ENCODE measurements around the gene DCLRE1B. TPM values are rescaled to one million over a fixed set of nuclear protein-coding genes. Genes with fewer than 3 reads are reported as not detected.

The DCLRE1B gene
- total RNA-seq: 1 to 10 TPM; 1.4 to 3.3 (median 1.7) TPM

- Histone ChIP-seq H3K36me3 (peaks cover 0 to 38% of the 10 kb centered on the region in 2 donors), H3K4me3 (peak within 1 kb of the TSS; percentile 79 to 93 (median 84)), H3K27me3 (no peaks in the 10 kb centered on the region), H3K4me1 (peaks cover 20 to 22% of the 10 kb centered on the region in 2 donors), H3K9me3 (no peaks in the 10 kb centered on the region), H3K27ac (peak within 1 kb of the TSS; percentile 90 to 91 (median 90))
- ATAC-seq: peak; percentile 95 to 97
- intact Hi-C loops (cut with DNase I; ENCODE audit: low total_unique reads): loop anchor here (1.0 to 5.0 kb wide), 6 partner anchors 24 to 767 kb away; partner anchors contain the start of genes DENND2C, HIPK1, PHTF1 and RSBN1
- in situ Hi-C loops (cut with MboI; ENCODE audit: low sequenced_read_pairs in 4 of 4): loop anchor here (5.0 to 25.0 kb wide), 5 partner anchors 70 to 1293 kb away; partner anchors contain the start of genes CAPZA1 (in 1 of the 4), MAGI3 (in 1 of the 4), RSBN1 (in 1 of the 4) and ST7L (in 1 of the 4)
- peak; percentile 65 to 71 for TF ChIP-seq POLR2A (IDR thresholded peaks at IDR 0.05)
- peak; percentile 50 to 83 (median 78) for TF ChIP-seq CTCF (IDR thresholded peaks at IDR 0.05 in 4 of 5, conservative IDR thresholded peaks at IDR 0.05 in 1 of 5)
- DNase-seq: peak; percentile 99
These were observed at the start of gene DCLRE1B, which contains the start of gene AP4B1 for GRCh38 chr1:113904674-113905434. TSS of gene DCLRE1B (plus strand) at chr1:113905326. CDS start at chr1:113905587, 261 bp downstream. TSS of gene AP4B1 (minus strand) at chr1:113904799. CDS start at chr1:113904717, 82 bp downstream.

GRCh38 chr1:113855630-113856400 lies 49.3 kb upstream of the DCLRE1B start:
- Histone ChIP-seq H3K27me3 (no peaks in the 10 kb centered on the region), H3K9me3 (no peaks in the 10 kb centered on the region), H3K4me3 (no peak overlapping the region), H3K27ac (no peak overlapping the region), H3K4me1 (no peaks in the 10 kb centered on the region), H3K36me3 (no peaks in the 10 kb centered on the region)
- DNase-seq (no peak), ATAC-seq (no peak)
- intact Hi-C loops (cut with DNase I; ENCODE audit: low total_unique reads) (no loop called here), in situ Hi-C loops (cut with MboI; ENCODE audit: low sequenced_read_pairs in 4 of 4) (no loop called here)
- no peak for TF ChIP-seq POLR2A (IDR thresholded peaks at IDR 0.05)
- TF ChIP-seq CTCF (IDR thresholded peaks at IDR 0.05 in 4 of 5, conservative IDR thresholded peaks at IDR 0.05 in 1 of 5): no peak

- no peak overlapping the region for H3K4me3 ChIP-seq
- no peak overlapping the region for H3K27ac ChIP-seq
- no peaks in the 10 kb centered on the region for H3K4me1 ChIP-seq
- TF ChIP-seq CTCF (IDR thresholded peaks at IDR 0.05 in 4 of 5, conservative IDR thresholded peaks at IDR 0.05 in 1 of 5): no peak
- TF ChIP-seq POLR2A (IDR thresholded peaks at IDR 0.05): no peak
- intact Hi-C loops (cut with DNase I; ENCODE audit: low total_unique reads) (no loop called here), in situ Hi-C loops (cut with MboI; ENCODE audit: low sequenced_read_pairs in 4 of 4) (no loop called here)
- no peak for DNase-seq
- no peak for ATAC-seq
- H3K27me3 ChIP-seq: no peaks in the 10 kb centered on the region
- no peaks in the 10 kb centered on the region for H3K9me3 ChIP-seq
- H3K36me3 ChIP-seq: no peaks in the 10 kb centered on the region
These were observed 48.7 kb upstream of the DCLRE1B start for GRCh38 chr1:113856401-113856790.

DNA sequence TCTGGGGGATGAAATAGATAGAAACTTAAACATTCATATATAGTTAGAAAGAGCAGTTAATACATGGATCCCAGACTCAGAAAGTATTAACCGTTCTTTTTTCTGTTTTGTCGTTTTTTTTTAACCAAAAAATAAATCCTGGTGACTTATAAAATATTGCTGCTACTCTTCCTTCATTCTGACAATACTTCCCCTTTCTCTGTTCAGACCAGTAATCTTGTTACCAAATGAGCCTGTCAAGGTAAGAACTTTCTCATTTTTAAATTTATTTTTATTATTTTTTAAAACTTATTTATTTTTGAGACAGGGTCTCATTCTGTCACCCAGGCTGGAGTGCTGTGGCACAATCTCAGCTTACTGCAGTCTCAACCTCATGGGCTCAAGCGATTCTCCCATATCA lies 47.4 kb upstream of the DCLRE1B start:
- DNase-seq: no peak
- intact Hi-C loops (cut with DNase I; ENCODE audit: low total_unique reads): no loop called here
- H3K27ac ChIP-seq: no peak overlapping the region
- H3K27me3 ChIP-seq: no peaks in the 10 kb centered on the region
- H3K4me1 ChIP-seq: no peaks in the 10 kb centered on the region
- H3K9me3 ChIP-seq: no peaks in the 10 kb centered on the region
- H3K36me3 ChIP-seq: no peaks in the 10 kb centered on the region
- no peak overlapping the region for H3K4me3 ChIP-seq
- ATAC-seq: no peak
- no peak for TF ChIP-seq CTCF (IDR thresholded peaks at IDR 0.05 in 4 of 5, conservative IDR thresholded peaks at IDR 0.05 in 1 of 5)
- no peak for TF ChIP-seq POLR2A (IDR thresholded peaks at IDR 0.05)
- in situ Hi-C loops (cut with MboI; ENCODE audit: low sequenced_read_pairs in 4 of 4): no loop called here
